Stimulated activated naive CD8-positive, alpha-beta T cell treated with anti-CD3 and anti-CD28 coated beads, Interleukin-15, Interleukin-2, amounts not matched to agents 100 ng/mL and 50 ng/mL, for 24 hours (primary cell): ENCODE measurements around the gene CD72.

Experiments
- H3K27ac Mint-ChIP-seq: one replicate; pipeline ENCODE4 v1.8.0; 2021; ENCODE audit warnings: mild to moderate bottlenecking, mixed read lengths
- H3K27me3 Mint-ChIP-seq: one replicate; pipeline ENCODE4 v1.8.0; 2021; ENCODE audit warnings: mixed read lengths
- H3K36me3 Mint-ChIP-seq: one replicate; pipeline ENCODE4 v1.8.0; 2021; ENCODE audit warnings: low read depth, mixed read lengths
- H3K4me1 Mint-ChIP-seq: one replicate; pipeline ENCODE4 v1.8.0; 2021; ENCODE audit warnings: low read depth, mixed read lengths
- H3K4me3 Mint-ChIP-seq: one replicate; pipeline ENCODE4 v1.8.0; 2021; ENCODE audit warnings: mild to moderate bottlenecking, mixed read lengths
- H3K9me3 Mint-ChIP-seq: one replicate; pipeline ENCODE4 v1.8.0; 2021; ENCODE audit warnings: mixed read lengths

The CD72 gene

DNA sequence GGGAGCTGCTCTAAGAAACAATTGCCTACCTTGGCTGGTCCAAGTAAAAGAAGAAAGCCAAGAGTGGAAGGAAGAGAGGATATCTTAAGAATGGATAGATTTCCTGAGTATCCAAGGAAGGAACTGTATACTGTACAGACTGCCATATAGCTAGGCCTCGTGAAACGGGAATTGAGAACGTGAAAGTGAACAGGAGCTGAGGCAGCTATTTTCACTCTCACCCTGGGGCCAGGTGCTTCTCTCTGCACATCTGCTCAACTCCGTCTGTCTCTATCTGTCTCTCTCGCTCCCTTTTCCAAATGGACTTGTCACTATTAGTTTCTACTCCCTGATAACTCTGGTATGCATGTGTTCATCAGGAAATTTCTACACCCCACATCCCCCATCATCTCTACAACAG, 49.0 kb downstream of the CD72 start:
- H3K4me1 Mint-ChIP-seq, result peaks cover 46% of the 10 kb centered on the region
- H3K27ac Mint-ChIP-seq, result peak overlapping the region; percentile 95
- H3K36me3 Mint-ChIP-seq, result peaks cover 7% of the 10 kb centered on the region
- no peaks in the 10 kb centered on the region for H3K9me3 Mint-ChIP-seq
- H3K4me3 Mint-ChIP-seq, result no peak overlapping the region
- no peaks in the 10 kb centered on the region for H3K27me3 Mint-ChIP-seq

DNA sequence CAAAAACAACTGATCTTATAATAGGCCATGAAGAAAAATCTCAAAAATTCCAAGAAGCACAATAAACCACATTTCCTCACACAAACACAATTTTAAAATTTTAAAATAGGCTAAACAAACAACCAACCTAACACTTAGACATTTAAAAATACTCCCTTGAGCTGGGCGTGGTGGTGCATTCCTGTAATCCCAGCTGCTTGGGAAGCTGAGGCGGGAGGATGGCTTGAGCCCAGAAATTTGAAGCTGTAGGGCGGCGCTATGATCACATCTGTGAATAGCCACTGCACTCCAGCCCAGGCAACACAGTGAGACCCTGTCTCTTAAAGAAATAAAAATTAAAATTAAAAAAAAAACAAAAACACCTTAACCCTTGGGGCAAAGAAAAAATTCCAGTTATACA, 50.0 kb downstream of the CD72 start:
- no peaks in the 10 kb centered on the region for H3K9me3 Mint-ChIP-seq
- peaks cover 7% of the 10 kb centered on the region for H3K36me3 Mint-ChIP-seq
- H3K27me3 Mint-ChIP-seq, result no peaks in the 10 kb centered on the region
- no peak overlapping the region for H3K27ac Mint-ChIP-seq
- H3K4me1 Mint-ChIP-seq, result peaks cover 53% of the 10 kb centered on the region
- no peak overlapping the region for H3K4me3 Mint-ChIP-seq

DNA sequence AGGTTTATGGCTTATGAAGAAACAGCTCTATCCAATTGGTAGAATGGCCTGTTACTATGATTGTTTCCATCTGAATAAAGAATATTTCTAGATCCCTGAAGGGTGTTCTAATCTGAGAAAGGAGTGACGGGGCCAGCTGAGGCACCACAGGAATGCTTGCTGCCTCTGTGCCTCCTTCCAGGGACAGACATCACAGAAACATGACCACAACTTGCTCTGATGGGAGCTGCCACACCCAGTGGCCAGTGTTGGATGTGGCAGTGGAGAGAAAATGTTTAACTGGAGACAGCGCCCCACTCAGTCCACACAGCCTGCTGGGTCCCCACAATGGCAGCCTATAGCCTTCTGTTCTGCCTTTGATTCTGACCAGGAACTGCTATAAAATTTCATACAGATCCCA, 51.8 kb downstream of the CD72 start:
- Mint-ChIP-seq H3K9me3 (no peaks in the 10 kb centered on the region), H3K4me1 (peaks cover 39% of the 10 kb centered on the region), H3K4me3 (no peak overlapping the region), H3K27me3 (no peaks in the 10 kb centered on the region), H3K27ac (no peak overlapping the region), H3K36me3 (peaks cover 7% of the 10 kb centered on the region)

DNA sequence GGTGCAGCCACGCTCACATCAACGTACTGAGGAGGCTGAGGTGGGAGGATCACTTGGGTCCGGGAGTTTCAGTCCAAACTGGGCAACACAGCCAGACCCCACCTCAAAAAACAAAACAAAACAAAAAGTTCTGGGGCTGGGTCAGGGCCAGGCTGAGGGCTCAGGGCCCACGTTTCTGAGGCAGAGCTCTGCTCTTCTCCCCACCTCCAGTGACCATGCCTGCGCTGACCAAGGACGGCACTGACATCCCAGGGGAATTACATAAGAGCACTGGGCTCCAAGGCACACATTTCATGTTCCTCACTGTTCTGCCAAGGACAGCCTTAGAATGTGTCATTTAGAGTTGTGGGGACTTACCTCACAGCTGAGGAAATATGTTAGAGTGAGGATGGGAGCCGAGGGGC, 53.6 kb downstream of the CD72 start:
- H3K4me3 Mint-ChIP-seq, result no peak overlapping the region
- peaks cover 4% of the 10 kb centered on the region for H3K36me3 Mint-ChIP-seq
- H3K9me3 Mint-ChIP-seq, result no peaks in the 10 kb centered on the region
- H3K27me3 Mint-ChIP-seq, result no peaks in the 10 kb centered on the region
- H3K4me1 Mint-ChIP-seq, result peaks cover 21% of the 10 kb centered on the region
- no peak overlapping the region for H3K27ac Mint-ChIP-seq

DNA sequence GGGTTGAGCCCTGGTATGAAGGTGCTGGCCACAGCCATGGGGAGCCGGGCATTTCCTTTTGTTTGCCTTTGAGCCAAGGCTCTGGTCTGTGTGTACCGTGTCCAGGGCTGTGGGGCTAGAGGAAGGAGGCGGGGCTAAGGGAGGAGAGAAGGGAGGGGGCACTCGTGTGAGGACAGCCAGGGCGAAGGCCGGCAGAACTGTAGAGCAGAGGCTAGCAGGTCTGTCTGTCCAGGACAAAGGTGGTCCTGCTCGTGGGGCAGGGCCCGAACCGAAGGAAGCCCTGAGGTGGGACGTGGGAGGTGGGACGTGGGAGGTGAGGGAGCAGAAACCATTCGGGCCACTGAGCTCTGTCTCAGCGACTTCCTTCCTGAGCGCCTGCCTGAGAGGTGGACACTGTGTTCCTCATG, 54.4 kb downstream of the CD72 start:
- Mint-ChIP-seq H3K27ac (peak overlapping the region; percentile 22), H3K27me3 (no peaks in the 10 kb centered on the region), H3K4me3 (no peak overlapping the region), H3K4me1 (peaks cover 13% of the 10 kb centered on the region), H3K9me3 (no peaks in the 10 kb centered on the region), H3K36me3 (no peaks in the 10 kb centered on the region)

DNA sequence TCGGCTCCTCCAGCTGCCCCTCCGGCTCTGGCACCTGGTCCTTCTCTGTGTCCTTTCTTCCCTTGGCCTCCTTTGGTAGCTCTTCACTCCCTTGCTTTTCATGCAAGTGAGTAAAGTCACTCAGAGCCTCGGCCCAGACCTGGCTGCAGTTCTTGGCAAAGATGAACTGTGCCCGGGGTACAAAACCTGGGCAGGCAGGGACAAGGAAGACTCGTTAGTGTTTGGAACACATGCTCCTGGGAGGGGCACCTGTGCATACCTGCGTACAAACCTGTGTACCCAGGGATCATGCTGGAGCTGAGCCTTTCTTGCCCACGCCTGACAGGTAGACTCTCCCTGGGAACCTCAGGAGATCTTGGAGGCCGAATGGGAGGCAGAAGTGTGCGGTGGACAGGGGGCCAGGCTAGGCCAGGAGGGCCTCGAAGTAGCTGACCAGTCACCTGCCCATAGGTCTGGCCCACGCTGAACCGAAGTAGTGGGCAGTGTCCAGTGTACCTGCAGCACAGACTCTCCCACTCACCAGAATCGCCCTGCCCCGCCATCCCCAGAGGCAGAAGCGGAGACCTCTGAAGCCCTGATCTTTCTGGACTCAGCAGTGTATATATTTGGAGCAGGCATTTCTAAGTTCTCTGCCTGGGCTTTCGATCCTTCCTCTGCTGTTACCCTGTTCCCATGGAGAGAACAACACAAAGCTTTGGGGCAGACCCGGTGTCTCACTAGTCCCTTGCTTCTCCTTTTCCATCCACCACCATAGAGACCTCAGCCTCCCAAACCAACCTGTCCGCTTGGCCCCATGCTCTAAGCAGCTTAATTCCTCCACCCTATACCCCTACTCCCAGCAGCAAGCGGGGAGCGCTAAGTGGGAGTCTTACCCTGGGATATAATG, 55.1 kb downstream of the CD72 start:
- Mint-ChIP-seq H3K36me3 (no peaks in the 10 kb centered on the region), H3K9me3 (no peaks in the 10 kb centered on the region), H3K4me3 (no peak overlapping the region), H3K4me1 (peaks cover 13% of the 10 kb centered on the region), H3K27ac (peak overlapping the region; percentile 22), H3K27me3 (no peaks in the 10 kb centered on the region)

DNA sequence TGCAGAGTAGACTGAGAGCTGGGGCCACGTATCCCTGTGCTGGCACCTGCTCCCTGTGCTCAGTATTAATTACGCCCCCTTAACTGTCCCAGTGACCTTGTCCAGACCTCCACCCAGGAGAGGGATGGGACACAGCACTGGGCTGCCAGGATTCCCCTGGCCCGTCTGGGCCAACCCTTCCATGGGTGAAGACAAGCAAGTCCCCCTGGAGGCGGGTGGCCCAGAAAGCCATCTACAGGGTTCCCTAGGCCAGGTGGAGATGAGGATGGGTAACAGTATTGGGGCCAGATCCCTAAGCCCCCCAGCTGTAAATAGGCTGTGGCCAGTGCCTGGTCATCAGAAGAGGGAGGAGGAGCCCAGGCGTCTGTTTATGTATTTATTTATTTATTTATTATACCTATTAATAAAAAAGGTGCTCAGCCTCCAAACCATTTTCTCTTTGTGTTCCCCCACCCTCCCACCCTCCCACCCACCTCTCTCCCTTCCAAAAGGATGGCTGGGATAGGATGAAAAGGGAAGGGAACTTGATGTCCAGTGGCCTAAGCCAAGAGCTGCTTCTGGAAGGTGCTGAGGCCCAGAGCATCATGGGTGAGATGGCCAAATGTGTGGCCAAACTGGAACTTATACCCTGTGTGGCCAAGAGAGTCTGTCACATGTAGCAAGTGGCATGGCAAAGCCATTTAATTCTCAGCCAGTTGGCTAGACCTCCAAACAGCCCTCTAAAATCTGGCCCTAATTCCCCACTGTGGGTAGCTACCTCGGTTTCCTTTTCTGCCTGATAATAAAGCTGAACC, 56.5 kb downstream of the CD72 start:
- Mint-ChIP-seq H3K36me3 (no peaks in the 10 kb centered on the region), H3K9me3 (no peaks in the 10 kb centered on the region), H3K4me3 (no peak overlapping the region), H3K27me3 (no peaks in the 10 kb centered on the region), H3K27ac (no peak overlapping the region), H3K4me1 (peaks cover 8% of the 10 kb centered on the region)

DNA sequence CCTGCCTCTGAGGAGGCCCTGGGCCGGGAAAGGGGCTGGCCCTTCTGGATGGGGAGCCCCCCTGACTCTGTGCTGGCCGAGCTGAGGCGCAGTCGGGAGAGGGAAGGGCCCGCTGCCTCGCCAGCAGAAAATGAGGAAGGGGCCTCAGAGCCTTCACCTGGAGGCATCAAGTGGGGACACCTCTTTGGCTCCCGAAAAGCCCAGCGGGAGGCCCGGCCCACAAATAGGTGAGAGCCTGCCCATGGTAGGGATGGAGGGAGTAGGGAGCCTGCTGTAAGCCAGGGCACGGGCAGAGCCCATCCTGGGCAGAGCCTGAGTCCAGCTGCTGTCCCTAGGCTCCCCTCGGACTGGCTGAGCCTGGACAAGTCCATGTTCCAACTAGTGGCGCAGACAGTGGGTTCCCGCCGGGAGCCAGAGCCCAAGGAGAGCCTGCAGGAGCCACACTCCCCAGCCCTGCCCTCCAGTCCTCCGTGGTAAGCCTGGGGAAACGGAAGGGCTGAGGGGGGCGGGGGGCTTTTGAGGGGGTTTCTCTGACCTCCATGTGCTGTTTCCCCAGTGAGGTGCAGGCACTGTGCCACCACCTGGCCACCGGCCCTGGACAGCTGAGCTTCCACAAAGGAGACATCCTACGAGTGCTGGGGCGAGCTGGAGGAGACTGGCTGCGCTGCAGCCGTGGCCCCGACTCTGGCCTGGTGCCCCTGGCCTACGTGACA, 57.4 kb downstream of the CD72 start:
- Mint-ChIP-seq H3K36me3 (no peaks in the 10 kb centered on the region), H3K4me3 (no peak overlapping the region), H3K4me1 (peaks cover 8% of the 10 kb centered on the region), H3K27me3 (no peaks in the 10 kb centered on the region), H3K9me3 (no peaks in the 10 kb centered on the region), H3K27ac (no peak overlapping the region)
